Stomach (tissue), 4 donors: Measurements from ENCODE around the gene PIERCE2.

Source experiments
- CTCF ChIP-seq, 7 experiments: fragments of 450-650 bp in 4 of 7; fragments of 200-600 bp in 3 of 7; sonication (generic) in 3 of 7; IDR thresholded peaks; one replicate each; pipeline ENCODE4 v1.5.1; 2016 to 2019; ENCODE audit warnings: antibody characterized with exemption in 7 of 7, control low read depth in 2 of 7, mild to moderate bottlenecking in 1 of 7
- EP300 ChIP-seq: sonication (generic); formaldehyde crosslinking; IDR thresholded peaks from one replicate; pipeline ENCODE4 v1.6.1; 2017; ENCODE audit warnings: antibody characterized with exemption
- POLR2A ChIP-seq, 4 donors: fragments of 450-650 bp; IDR thresholded peaks; one replicate each; pipeline ENCODE4 v1.6.1; 2016; ENCODE audit warnings: antibody characterized with exemption in 4 of 4, control low read depth in 2 of 4, mild to moderate bottlenecking in 1 of 4, moderate library complexity in 1 of 4
- POLR2AphosphoS5 ChIP-seq, 3 donors: sonication (generic); formaldehyde crosslinking; IDR thresholded peaks; one replicate each; pipeline ENCODE4 v1.6.1; 2016; ENCODE audit warnings: antibody characterized with exemption in 3 of 3

- TF ChIP-seq POLR2AphosphoS5 (IDR thresholded peaks at IDR 0.05) (no peak), CTCF (IDR thresholded peaks at IDR 0.05) (no peak), POLR2A (IDR thresholded peaks at IDR 0.05) (no peak), EP300 (no peak)
These were observed 49.2 kb downstream of the PIERCE2 start for GRCh38 chr15:55457401-55458022.
